ENCODE results near the gene CHKA.

CHKA gene

GRCh38 chr11:68038718-68039525, 82.3 kb downstream of the CHKA start, which contains the start of gene TCIRG1:
Gene TCIRG1, plus strand, starts transcription at chr11:68039025. Its CDS starts 2,247 bp downstream, at chr11:68041272.
- H3K4me3 ChIP-seq (ENCODE audit: low read depth, low read length): peak within 1 kb of the TSS; percentile 72
- no peak for DNase-seq (ENCODE audit: low read depth)

GRCh38 chr11:68038226-68038717, 82.9 kb downstream of the CHKA start:
- DNase-seq (ENCODE audit: low read depth): no peak

GRCh38 chr11:68037411-68038225, 83.6 kb downstream of the CHKA start:
- DNase-seq (ENCODE audit: low read depth): no peak
- no peak overlapping the region for H3K4me3 ChIP-seq (ENCODE audit: low read depth, low read length)

More at GRCh38 chr11:68038226-68038717, 82.9 kb downstream of the CHKA start:
- H3K4me3 ChIP-seq (ENCODE audit: low read depth, low read length): peak overlapping the region; percentile 72

- no peak overlapping the region for H3K4me3 ChIP-seq (ENCODE audit: low read depth, low read length)
- DNase-seq (ENCODE audit: low read depth): no peak
These were observed 84.4 kb downstream of the CHKA start for GRCh38 chr11:68036717-68037239.

- H3K4me3 ChIP-seq (ENCODE audit: low read depth, low read length): no peak overlapping the region
- no peak for DNase-seq (ENCODE audit: low read depth)
These were observed 85.0 kb downstream of the CHKA start for GRCh38 chr11:68036141-68036716.

- DNase-seq (ENCODE audit: low read depth): no peak
These were observed 85.8 kb downstream of the CHKA start for GRCh38 chr11:68035266-68035876.

GRCh38 chr11:68033708-68034045, 87.5 kb downstream of the CHKA start:
- no peak for DNase-seq (ENCODE audit: low read depth)
- H3K4me3 ChIP-seq (ENCODE audit: low read depth, low read length): no peak overlapping the region

More at GRCh38 chr11:68035266-68035876, 85.8 kb downstream of the CHKA start:
- H3K4me3 ChIP-seq (ENCODE audit: low read depth, low read length): no peak overlapping the region

- no peak overlapping the region for H3K4me3 ChIP-seq (ENCODE audit: low read depth, low read length)
- DNase-seq (ENCODE audit: low read depth): no peak
These were observed 88.0 kb downstream of the CHKA start for GRCh38 chr11:68032997-68033707.

- DNase-seq (ENCODE audit: low read depth): no peak
- H3K4me3 ChIP-seq (ENCODE audit: low read depth, low read length): no peak overlapping the region
These were observed 89.2 kb downstream of the CHKA start for GRCh38 chr11:68032003-68032402.

GRCh38 chr11:68031144-68031464, 90.1 kb downstream of the CHKA start:
- H3K4me3 ChIP-seq (ENCODE audit: low read depth, low read length): peak overlapping the region; percentile 87
- no peak for DNase-seq (ENCODE audit: low read depth)

- peak; percentile 95 for DNase-seq (ENCODE audit: low read depth)
- peak within 1 kb of the TSS; percentile 87 for H3K4me3 ChIP-seq (ENCODE audit: low read depth, low read length)
These were observed 90.7 kb downstream of the CHKA start, which contains the start of gene NDUFS8 for GRCh38 chr11:68030318-68031143. Gene NDUFS8, plus strand, starts transcription at chr11:68030681. Its CDS starts 1,471 bp downstream, at chr11:68032152.

- no peak for DNase-seq (ENCODE audit: low read depth)
- no peak overlapping the region for H3K4me3 ChIP-seq (ENCODE audit: low read depth, low read length)
These were observed 92.2 kb downstream of the CHKA start for GRCh38 chr11:68028802-68029545.

- H3K4me3 ChIP-seq (ENCODE audit: low read depth, low read length): no peak overlapping the region
- DNase-seq (ENCODE audit: low read depth): no peak
These were observed 93.5 kb downstream of the CHKA start for GRCh38 chr11:68027667-68028066.

- H3K4me3 ChIP-seq (ENCODE audit: low read depth, low read length): no peak overlapping the region
- no peak for DNase-seq (ENCODE audit: low read depth)
These were observed 94.6 kb downstream of the CHKA start for GRCh38 chr11:68026391-68027105.

- no peak overlapping the region for H3K4me3 ChIP-seq (ENCODE audit: low read depth, low read length)
- DNase-seq (ENCODE audit: low read depth): no peak
These were observed 96.1 kb downstream of the CHKA start for GRCh38 chr11:68025047-68025446.

GRCh38 chr11:68024508-68024907, 96.7 kb downstream of the CHKA start:
- DNase-seq (ENCODE audit: low read depth): no peak
- H3K4me3 ChIP-seq (ENCODE audit: low read depth, low read length): no peak overlapping the region

GRCh38 chr11:68022531-68022930, 98.7 kb downstream of the CHKA start:
- H3K4me3 ChIP-seq (ENCODE audit: low read depth, low read length): no peak overlapping the region

More at GRCh38 chr11:68022531-68022930, 98.7 kb downstream of the CHKA start:
- DNase-seq (ENCODE audit: low read depth): no peak

Data from skeletal muscle cell (primary cell).